Effector memory CD8-positive, alpha-beta T cell (primary cell): ENCODE data around the gene TPX2.

ENCODE experiments used
- ATAC-seq: fragments of 150-1000 bp; cut with Tn5 transposase; replicated peaks from 2 replicates; pipeline ENCODE4 v1.10.0; 2021; ENCODE audit warnings: mild to moderate bottlenecking, moderate library complexity
- DNase-seq, 3 experiments: peaks; one replicate each; pipeline ENCODE4 v3.0.0; 2021
- H3K27ac Mint-ChIP-seq, 2 donors: one replicate each; pipeline ENCODE4 v1.8.0; 2022; ENCODE audit warnings: mild to moderate bottlenecking in 2 of 2, mixed read lengths in 2 of 2, moderate library complexity in 2 of 2
- H3K27me3 Mint-ChIP-seq, 2 donors: one replicate each; pipeline ENCODE4 v1.8.0; 2022; ENCODE audit warnings: mixed read lengths in 2 of 2
- H3K36me3 Mint-ChIP-seq: one replicate; pipeline ENCODE4 v1.8.0; 2022; ENCODE audit warnings: mild to moderate bottlenecking, moderate library complexity, mixed read lengths; ENCODE audit not compliant: insufficient read depth
- H3K4me1 Mint-ChIP-seq, 2 donors: one replicate each; pipeline ENCODE4 v1.8.0; 2022; ENCODE audit warnings: low read depth in 2 of 2, mixed read lengths in 2 of 2
- H3K4me3 Mint-ChIP-seq, 2 donors: one replicate each; pipeline ENCODE4 v1.8.0; 2022; ENCODE audit warnings: mild to moderate bottlenecking in 2 of 2, mixed read lengths in 2 of 2, moderate library complexity in 2 of 2
- H3K9me3 Mint-ChIP-seq, 2 donors: one replicate each; pipeline ENCODE4 v1.8.0; 2022; ENCODE audit warnings: mixed read lengths in 2 of 2

TPX2 gene

GRCh38 chr20:31845300-31845863 lies 106.3 kb downstream of the TPX2 start, which contains the start of gene FOXS1:
Gene FOXS1 (minus strand): TSS chr20:31845604. CDS start chr20:31845542, 62 bp downstream.
- DNase-seq (no peak), ATAC-seq (peak; percentile 19)
- Mint-ChIP-seq H3K4me3 (no peak within 1 kb of the TSS), H3K27me3 (peaks cover 5 to 11% of the 10 kb centered on the region in 2 donors), H3K27ac (no peak within 1 kb of the TSS), H3K36me3 (no peaks in the 10 kb centered on the region), H3K4me1 (no peaks in the 10 kb centered on the region), H3K9me3 (no peaks in the 10 kb centered on the region)

- H3K4me3 Mint-ChIP-seq, result no peak overlapping the region
- no peaks in the 10 kb centered on the region for H3K9me3 Mint-ChIP-seq
- H3K4me1 Mint-ChIP-seq, result no peaks in the 10 kb centered on the region
- H3K36me3 Mint-ChIP-seq, result no peaks in the 10 kb centered on the region
- no peak overlapping the region for H3K27ac Mint-ChIP-seq
- H3K27me3 Mint-ChIP-seq, result peaks cover 19 to 24% of the 10 kb centered on the region in 2 donors
- ATAC-seq, result no peak
- DNase-seq, result no peak
Observed at GRCh38 chr20:31846793-31847138, 107.7 kb downstream of the TPX2 start.

- no peak for DNase-seq
- Mint-ChIP-seq H3K27ac (no peak overlapping the region), H3K36me3 (no peaks in the 10 kb centered on the region), H3K4me3 (no peak overlapping the region), H3K9me3 (no peaks in the 10 kb centered on the region), H3K27me3 (peaks cover 20 to 24% of the 10 kb centered on the region in 2 donors), H3K4me1 (no peaks in the 10 kb centered on the region)
- ATAC-seq, result no peak
Observed at GRCh38 chr20:31848088-31848999, 109.3 kb downstream of the TPX2 start.

GRCh38 chr20:31849306-31849930 lies 110.3 kb downstream of the TPX2 start:
- Mint-ChIP-seq H3K9me3 (no peaks in the 10 kb centered on the region), H3K27ac (no peak overlapping the region), H3K36me3 (no peaks in the 10 kb centered on the region), H3K27me3 (peaks cover 20 to 24% of the 10 kb centered on the region in 2 donors), H3K4me3 (no peak overlapping the region), H3K4me1 (no peaks in the 10 kb centered on the region)
- no peak for DNase-seq
- ATAC-seq, result no peak
